Measurements from ENCODE around the gene PSMD8. TPM values are rescaled to one million over a fixed set of nuclear protein-coding genes. Genes with fewer than 3 reads are reported as not detected.

Gene PSMD8
- total and polyA plus RNA-seq, 11 donors: 186 to 690 (median 325) TPM

DNA sequence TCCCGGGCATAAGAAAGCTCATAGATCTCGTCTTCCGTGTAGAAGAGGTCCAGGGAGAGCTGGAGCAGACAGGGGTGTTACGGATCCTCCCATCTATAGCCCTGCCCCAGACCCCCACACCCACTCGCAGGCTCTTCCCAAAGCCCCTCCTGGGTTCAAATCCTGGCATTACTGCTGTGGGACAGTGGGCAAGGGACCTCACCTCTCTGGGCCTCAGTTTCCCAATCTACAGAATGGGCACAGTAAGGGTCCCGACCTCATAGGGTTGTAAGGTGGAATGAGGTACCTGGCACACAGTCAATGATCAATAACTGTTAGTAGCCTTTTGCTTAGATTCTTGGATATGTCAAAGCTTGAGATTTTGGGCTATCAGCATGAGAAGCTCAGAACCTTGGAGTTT is 39.0 kb downstream of the PSMD8 start:
- peaks cover 0 to 5% (median 0%) of the 10 kb centered on the region in 9 donors for H3K36me3 ChIP-seq
- TF ChIP-seq POLR2A (IDR thresholded peaks at IDR 0.05): no peak
- H3K27me3 ChIP-seq: peaks cover 0 to 9% (median 0%) of the 10 kb centered on the region in 9 donors
- peaks cover 0 to 12% (median 8%) of the 10 kb centered on the region in 12 donors for H3K4me1 ChIP-seq
- H3K9me3 ChIP-seq: no peaks in the 10 kb centered on the region
- H3K4me3 ChIP-seq: no peak overlapping the region
- WGBS, 4 donors: 90 to 96% (median 92%) methylated on average over 6 of the region's 6 CpGs
- intact Hi-C loops (cut with DNase I): loop anchor here in 1 of 10 donors (10.0 kb wide), 1 partner anchor 541 kb away; no protein-coding TSS in a partner anchor
- ATAC-seq (no peak), DNase-seq (no peak)
- H3K27ac ChIP-seq: no peak overlapping the region

DNA sequence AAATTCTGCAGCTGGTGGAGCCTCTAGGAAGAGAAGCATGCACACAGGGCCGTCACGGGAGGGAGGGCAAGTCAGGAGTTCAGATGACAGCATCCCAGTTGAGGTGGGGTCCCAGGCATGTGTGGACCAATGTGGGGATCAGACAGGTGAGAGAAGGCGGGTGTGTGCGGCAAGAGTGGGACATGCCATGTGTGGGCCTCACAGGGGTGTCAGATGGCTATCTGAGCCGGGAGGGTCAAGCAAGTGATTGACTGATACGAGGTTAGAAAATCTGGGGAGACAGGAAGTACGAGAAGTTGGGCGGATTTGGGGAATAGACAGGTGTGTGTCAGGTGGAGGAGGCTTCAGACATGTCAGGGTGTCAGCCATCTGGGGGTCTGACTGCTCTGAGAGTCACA is 42.8 kb downstream of the PSMD8 start:
- WGBS, 4 donors: 81 to 91% (median 88%) methylated on average over 8 of the region's 8 CpGs
- ATAC-seq (no peak), DNase-seq (no peak)
- H3K36me3 ChIP-seq: no peaks in the 10 kb centered on the region
- H3K9me3 ChIP-seq: no peaks in the 10 kb centered on the region
- H3K27me3 ChIP-seq: peaks cover 0 to 18% (median 0%) of the 10 kb centered on the region in 9 donors
- no peak for TF ChIP-seq POLR2A (IDR thresholded peaks at IDR 0.05)
- TF ChIP-seq, protein P1, sequence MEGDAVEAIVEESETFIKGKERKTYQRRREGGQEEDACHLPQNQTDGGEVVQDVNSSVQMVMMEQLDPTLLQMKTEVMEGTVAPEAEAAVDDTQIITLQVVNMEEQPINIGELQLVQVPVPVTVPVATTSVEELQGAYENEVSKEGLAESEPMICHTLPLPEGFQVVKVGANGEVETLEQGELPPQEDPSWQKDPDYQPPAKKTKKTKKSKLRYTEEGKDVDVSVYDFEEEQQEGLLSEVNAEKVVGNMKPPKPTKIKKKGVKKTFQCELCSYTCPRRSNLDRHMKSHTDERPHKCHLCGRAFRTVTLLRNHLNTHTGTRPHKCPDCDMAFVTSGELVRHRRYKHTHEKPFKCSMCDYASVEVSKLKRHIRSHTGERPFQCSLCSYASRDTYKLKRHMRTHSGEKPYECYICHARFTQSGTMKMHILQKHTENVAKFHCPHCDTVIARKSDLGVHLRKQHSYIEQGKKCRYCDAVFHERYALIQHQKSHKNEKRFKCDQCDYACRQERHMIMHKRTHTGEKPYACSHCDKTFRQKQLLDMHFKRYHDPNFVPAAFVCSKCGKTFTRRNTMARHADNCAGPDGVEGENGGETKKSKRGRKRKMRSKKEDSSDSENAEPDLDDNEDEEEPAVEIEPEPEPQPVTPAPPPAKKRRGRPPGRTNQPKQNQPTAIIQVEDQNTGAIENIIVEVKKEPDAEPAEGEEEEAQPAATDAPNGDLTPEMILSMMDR (IDR thresholded peaks at IDR 0.05): no peak
- intact Hi-C loops (cut with DNase I): loop anchor here in 1 of 10 donors (10.0 kb wide), 1 partner anchor 538 kb away; no protein-coding TSS in a partner anchor
- peak overlapping the region in 2 of 12 donors; percentile 33 to 52 for H3K27ac ChIP-seq
- no peak overlapping the region for H3K4me3 ChIP-seq
- H3K4me1 ChIP-seq: peaks cover 0 to 16% (median 8%) of the 10 kb centered on the region in 12 donors

DNA sequence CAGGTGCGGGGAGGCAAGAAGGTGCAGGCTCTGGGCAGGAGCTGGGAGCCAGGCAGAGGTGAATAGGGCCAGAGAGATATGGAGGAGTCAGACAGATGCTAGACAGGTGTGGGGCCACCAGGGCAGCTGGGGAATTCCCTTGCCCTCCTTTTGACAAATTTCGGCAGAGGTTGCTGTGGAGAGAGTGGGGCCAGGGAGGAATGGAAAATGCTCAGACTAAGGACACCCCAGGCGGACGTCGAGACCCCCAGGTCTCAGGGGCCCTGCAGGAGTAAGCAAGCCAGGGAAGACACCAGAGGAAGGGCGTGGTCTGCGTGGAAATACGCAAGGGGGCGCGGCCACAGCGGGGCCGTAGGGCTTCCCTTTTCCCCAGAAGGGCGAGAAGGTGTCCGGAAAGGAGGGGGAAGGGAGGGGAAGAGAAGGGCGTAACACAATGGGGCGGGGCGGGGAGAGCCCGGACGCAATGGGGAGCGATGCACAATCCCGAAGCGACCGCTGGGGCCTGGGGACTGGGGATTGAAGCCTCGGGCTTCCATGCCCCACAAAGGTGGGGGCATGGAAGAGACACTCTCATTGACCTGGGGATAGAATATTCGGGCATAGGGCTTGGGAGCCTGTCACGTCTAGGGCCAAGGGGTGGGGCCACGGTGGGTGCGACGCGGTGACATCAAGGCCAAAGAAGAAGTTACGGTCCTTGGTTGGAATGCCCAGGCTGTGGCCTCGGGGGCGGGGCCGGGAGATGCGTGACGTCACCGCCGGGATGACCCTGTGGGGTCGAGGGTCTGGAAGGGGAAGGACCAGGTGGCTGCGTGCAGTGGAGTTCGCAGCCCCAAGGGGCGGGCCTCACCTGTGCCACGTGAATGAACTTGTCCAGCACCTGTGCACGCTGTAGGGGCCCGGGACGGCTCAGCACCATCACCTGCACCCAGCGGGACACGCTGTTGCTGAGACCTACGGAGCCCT is 43.5 kb downstream of the PSMD8 start:
- ATAC-seq (peak; percentile 64 to 95 (median 86)), DNase-seq (peak; percentile 56 to 83 (median 76))
- H3K27me3 ChIP-seq: peaks cover 0 to 18% (median 0%) of the 10 kb centered on the region in 9 donors
- H3K4me3 ChIP-seq: peak overlapping the region in 11 of 12 donors; percentile 18 to 56 (median 44)
- intact Hi-C loops (cut with DNase I): loop anchor here in 1 of 10 donors (10.0 kb wide), 1 partner anchor 537 kb away; no protein-coding TSS in a partner anchor
- H3K27ac ChIP-seq: peak overlapping the region in 3 of 12 donors; percentile 18 to 52 (median 33)
- H3K9me3 ChIP-seq: no peaks in the 10 kb centered on the region
- H3K36me3 ChIP-seq: no peaks in the 10 kb centered on the region
- WGBS, 4 donors: 5 to 9% (median 6%) methylated on average over 32 to 49 of the region's 49 CpGs
- peaks cover 0 to 16% (median 8%) of the 10 kb centered on the region in 12 donors for H3K4me1 ChIP-seq
- TF ChIP-seq, protein P1 (IDR thresholded peaks at IDR 0.05): peak in 1 of 12 donors; percentile 5
- no peak for TF ChIP-seq POLR2A (IDR thresholded peaks at IDR 0.05)

DNA sequence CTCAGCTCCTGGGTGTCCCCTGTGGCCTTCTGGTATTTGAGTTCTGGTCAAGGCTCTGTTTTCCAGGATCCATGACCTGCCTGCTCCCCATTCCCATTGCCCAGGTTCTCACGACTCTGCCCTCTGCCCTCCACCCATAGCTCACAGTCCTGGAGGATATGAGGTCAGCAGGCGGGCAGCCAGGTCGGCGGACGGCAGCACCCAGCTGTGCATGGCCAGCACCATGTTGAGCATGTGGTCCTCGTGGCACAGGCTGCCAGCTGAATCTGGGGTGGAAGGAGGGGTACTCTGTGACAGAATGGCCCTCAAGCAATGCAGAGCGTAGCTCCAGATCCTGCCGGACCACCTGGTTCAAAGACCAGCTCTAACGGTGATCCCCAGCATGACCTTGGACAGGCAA is 46.6 kb downstream of the PSMD8 start:
- intact Hi-C loops (cut with DNase I): no loop called here
- H3K27me3 ChIP-seq: peaks cover 0 to 26% (median 3%) of the 10 kb centered on the region in 9 donors
- no peaks in the 10 kb centered on the region for H3K36me3 ChIP-seq
- peaks cover 0 to 21% (median 8%) of the 10 kb centered on the region in 12 donors for H3K4me1 ChIP-seq
- DNase-seq (no peak), ATAC-seq (no peak)
- no peak overlapping the region for H3K27ac ChIP-seq
- TF ChIP-seq, protein P1 (IDR thresholded peaks at IDR 0.05): no peak
- TF ChIP-seq POLR2A (IDR thresholded peaks at IDR 0.05): no peak
- H3K9me3 ChIP-seq: no peaks in the 10 kb centered on the region
- WGBS, 4 donors: 83 to 89% (median 86%) methylated on average over 6 to 9 of the region's 9 CpGs
- no peak overlapping the region for H3K4me3 ChIP-seq

Measured in heart left ventricle (tissue), 16 donors.